HepG2 (cell line): ENCODE measurements around the gene RABL2B.

Source experiments
- CTCF ChIP-seq: sonication (generic); formaldehyde crosslinking; IDR thresholded peaks from 2 replicates; pipeline ENCODE4 v1.5.0; 2020; ENCODE audit warnings: mild to moderate bottlenecking, missing genetic modification reagents, moderate library complexity
- E2F1 ChIP-seq: sonication (generic); formaldehyde crosslinking; IDR thresholded peaks from 2 replicates; pipeline ENCODE4 v1.5.0; 2020; ENCODE audit warnings: missing genetic modification reagents
- HINFP ChIP-seq: sonication (generic); formaldehyde crosslinking; IDR thresholded peaks from 2 replicates; pipeline ENCODE4 v1.4.0; 2020; ENCODE audit warnings: low read depth, mild to moderate bottlenecking, missing genetic modification reagents
- JARID2 ChIP-seq: sonication (generic); formaldehyde crosslinking; IDR thresholded peaks from 2 replicates; pipeline ENCODE4 v1.8.1; 2023; ENCODE audit warnings: missing genetic modification reagents, inconsistent platforms; ENCODE audit not compliant: insufficient replicate concordance
- MAX ChIP-seq: IDR thresholded peaks from 2 replicates; pipeline ENCODE4 v1.6.1; 2012; ENCODE audit warnings: inconsistent platforms
- MEIS1 ChIP-seq: sonication (generic); formaldehyde crosslinking; IDR thresholded peaks from 2 replicates; pipeline ENCODE4 v1.9.0; 2021; ENCODE audit warnings: mild to moderate bottlenecking, missing genetic modification reagents, moderate library complexity, borderline replicate concordance
- NR0B2 ChIP-seq: sonication (generic); formaldehyde crosslinking; IDR thresholded peaks from 2 replicates; pipeline ENCODE4 v1.4.0; 2020; ENCODE audit warnings: mild to moderate bottlenecking, missing genetic modification reagents
- NR2F1 ChIP-seq, 2 experiments: fragments of 450-650 bp in 1 of 2; formaldehyde crosslinking in 1 of 2; IDR thresholded peaks; 2 replicates each; pipeline versions ENCODE4 v1.5.0 to v1.6.1; 2016 to 2020; ENCODE audit warnings: mild to moderate bottlenecking in 1 of 2, missing compliant biosample characterization in 1 of 2, missing genetic modification reagents in 1 of 2, moderate library complexity in 1 of 2
- NR2F2 ChIP-seq: IDR thresholded peaks from 2 replicates; pipeline ENCODE4 v1.6.1; 2012; ENCODE audit warnings: low read depth, inconsistent platforms, borderline replicate concordance
- POLR2A ChIP-seq, 2 experiments: IDR thresholded peaks; 2 replicates each; pipeline ENCODE4 v1.6.1; 2011; ENCODE audit warnings: low read depth in 2 of 2, low read length in 2 of 2, mild to moderate bottlenecking in 1 of 2, moderate library complexity in 1 of 2; ENCODE audit not compliant: insufficient read depth in 1 of 2
- YEATS2 ChIP-seq: sonication (generic); formaldehyde crosslinking; IDR thresholded peaks from 2 replicates; pipeline ENCODE4 v1.4.0; 2020; ENCODE audit warnings: missing genetic modification reagents, borderline replicate concordance

GRCh38 chr22:50721257-50721844 lies 62.1 kb downstream of the RABL2B start:
- TF ChIP-seq CTCF (CRISPR knock-in tag) (no peak), POLR2A (IDR thresholded peaks at IDR 0.05; ENCODE audit: insufficient read depth in 1 of 2, low read depth in 2 of 2, low read length in 2 of 2) (no peak), MAX (no peak), E2F1 (no peak), HINFP (CRISPR knock-in tag) (no peak), MEIS1 (no peak), NR2F1 (CRISPR knock-in tag; IDR thresholded peaks at IDR 0.05) (no peak), YEATS2 (CRISPR knock-in tag) (no peak), NR2F2 (no peak), JARID2 (CRISPR knock-in tag) (no peak), NR0B2 (no peak)
